HEK293 (cell line): ENCODE measurements around the gene DSCAM.

Experiments
- CTCF ChIP-seq: fragments of 450-650 bp; formaldehyde crosslinking; IDR thresholded peaks from 2 replicates; pipeline ENCODE4 v1.5.1; 2016; ENCODE audit warnings: missing biosample characterization, missing genetic modification characterization
- GLIS1 ChIP-seq: fragments of 450-650 bp; formaldehyde crosslinking; IDR thresholded peaks from 2 replicates; pipeline ENCODE4 v1.5.1; 2016; ENCODE audit warnings: missing biosample characterization, missing genetic modification characterization
- KLF1 ChIP-seq: fragments of 450-650 bp; formaldehyde crosslinking; IDR thresholded peaks from 2 replicates; pipeline ENCODE4 v1.5.1; 2016; ENCODE audit warnings: missing biosample characterization, missing genetic modification characterization
- PRDM1 ChIP-seq: fragments of 450-650 bp; formaldehyde crosslinking; IDR thresholded peaks from 2 replicates; pipeline ENCODE4; 2016; ENCODE audit warnings: missing biosample characterization, missing genetic modification characterization
- RBAK ChIP-seq: fragments of 450-650 bp; formaldehyde crosslinking; IDR thresholded peaks from 2 replicates; pipeline ENCODE4 v1.5.1; 2016; ENCODE audit warnings: missing biosample characterization, missing genetic modification characterization
- REST ChIP-seq: fragments of 450-650 bp; formaldehyde crosslinking; IDR thresholded peaks from 2 replicates; pipeline ENCODE4 v1.5.1; 2016; ENCODE audit warnings: missing biosample characterization, missing genetic modification characterization
- SETDB1 ChIP-seq: IDR thresholded peaks from one replicate; pipeline ENCODE4 v1.6.1; 2017; ENCODE audit warnings: mild to moderate bottlenecking, low read length, moderate library complexity, mixed read lengths; ENCODE audit not compliant: insufficient read length
- ZEB2 ChIP-seq: fragments of 450-650 bp; formaldehyde crosslinking; IDR thresholded peaks from 2 replicates; pipeline ENCODE4 v1.5.1; 2016; ENCODE audit warnings: missing biosample characterization, missing genetic modification characterization
- ZNF114 ChIP-seq: fragments of 450-650 bp; formaldehyde crosslinking; IDR thresholded peaks from 2 replicates; pipeline ENCODE4 v1.5.0; 2017; ENCODE audit warnings: missing biosample characterization, missing genetic modification characterization
- ZNF266 ChIP-seq: fragments of 450-650 bp; formaldehyde crosslinking; IDR thresholded peaks from 2 replicates; pipeline ENCODE4 v1.5.1; 2016; ENCODE audit warnings: missing biosample characterization, missing genetic modification characterization, low read depth
- ZNF280D ChIP-seq: fragments of 450-650 bp; formaldehyde crosslinking; IDR thresholded peaks from 2 replicates; pipeline ENCODE4 v1.5.1; 2016; ENCODE audit warnings: missing biosample characterization, missing genetic modification characterization
- ZNF324 ChIP-seq: fragments of 450-650 bp; formaldehyde crosslinking; IDR thresholded peaks from 2 replicates; pipeline ENCODE4 v1.5.1; 2016; ENCODE audit warnings: missing biosample characterization, missing genetic modification characterization

- TF ChIP-seq ZNF114: no peak
- no peak for TF ChIP-seq CTCF (tag by site-specific recombination)
- TF ChIP-seq ZNF280D (tag by site-specific recombination): no peak
- TF ChIP-seq KLF1 (tag by site-specific recombination): no peak
- TF ChIP-seq RBAK (tag by site-specific recombination): no peak
- no peak for TF ChIP-seq SETDB1
- TF ChIP-seq PRDM1 (tag by site-specific recombination): no peak
- no peak for TF ChIP-seq REST
- no peak for TF ChIP-seq ZNF266 (tag by site-specific recombination)
- no peak for TF ChIP-seq GLIS1 (tag by site-specific recombination)
- no peak for TF ChIP-seq ZEB2
- no peak for TF ChIP-seq ZNF324
These were observed 993 bp upstream of the DSCAM start for GRCh38 chr21:40847951-40848350.
